GM10248 (cell line): ENCODE results near the gene DNAAF5.

ENCODE experiments used
- CTCF ChIA-PET: fragments of 300-600 bp; sonication (Branson Sonifier 250); formaldehyde crosslinking; extraction: SDS; loops from one replicate; lab custom pipeline; 2021; ENCODE audit warnings: antibody characterized with exemption; lab: Yijun Ruan, JAX
- POLR2A ChIA-PET: fragments of 350-650 bp; sonication (Branson Sonifier 250); formaldehyde crosslinking; extraction: SDS; loops from one replicate; lab custom pipeline; 2020; ENCODE audit warnings: antibody characterized with exemption; lab: Yijun Ruan, JAX
- DNase-seq: peaks from one replicate; pipeline ENCODE4 v3.0.0; 2012; ENCODE audit errors: extremely low spot score
- TF ChIP-seq, protein P1 (sequence below): IDR thresholded peaks from 2 replicates; pipeline ENCODE4 v1.5.1; 2012; ENCODE audit warnings: mild to moderate bottlenecking, low read depth; ENCODE audit errors: extremely low read depth, missing control alignments, control extremely low read depth

Gene DNAAF5

DNA sequence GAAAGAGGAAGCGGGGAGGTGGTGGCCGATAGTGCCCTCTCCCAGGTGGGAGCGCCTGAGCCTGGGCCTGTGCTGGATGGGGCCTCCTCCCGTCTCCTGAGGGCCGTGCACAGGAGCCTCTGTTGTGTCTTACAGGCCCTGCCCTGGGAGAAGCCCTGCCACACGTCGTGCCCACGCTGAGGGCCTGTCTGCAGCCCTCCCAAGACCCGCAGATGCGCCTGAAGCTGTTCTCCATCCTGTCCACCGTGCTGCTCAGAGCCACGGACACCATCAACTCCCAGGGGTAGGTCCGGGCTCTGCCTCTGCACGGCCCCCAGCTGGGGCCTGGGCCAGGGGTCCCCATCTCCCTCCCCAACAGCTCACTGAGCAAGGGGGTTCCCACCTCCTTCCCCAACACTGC, 43.8 kb downstream of the DNAAF5 start:
- TF ChIP-seq, protein P1, sequence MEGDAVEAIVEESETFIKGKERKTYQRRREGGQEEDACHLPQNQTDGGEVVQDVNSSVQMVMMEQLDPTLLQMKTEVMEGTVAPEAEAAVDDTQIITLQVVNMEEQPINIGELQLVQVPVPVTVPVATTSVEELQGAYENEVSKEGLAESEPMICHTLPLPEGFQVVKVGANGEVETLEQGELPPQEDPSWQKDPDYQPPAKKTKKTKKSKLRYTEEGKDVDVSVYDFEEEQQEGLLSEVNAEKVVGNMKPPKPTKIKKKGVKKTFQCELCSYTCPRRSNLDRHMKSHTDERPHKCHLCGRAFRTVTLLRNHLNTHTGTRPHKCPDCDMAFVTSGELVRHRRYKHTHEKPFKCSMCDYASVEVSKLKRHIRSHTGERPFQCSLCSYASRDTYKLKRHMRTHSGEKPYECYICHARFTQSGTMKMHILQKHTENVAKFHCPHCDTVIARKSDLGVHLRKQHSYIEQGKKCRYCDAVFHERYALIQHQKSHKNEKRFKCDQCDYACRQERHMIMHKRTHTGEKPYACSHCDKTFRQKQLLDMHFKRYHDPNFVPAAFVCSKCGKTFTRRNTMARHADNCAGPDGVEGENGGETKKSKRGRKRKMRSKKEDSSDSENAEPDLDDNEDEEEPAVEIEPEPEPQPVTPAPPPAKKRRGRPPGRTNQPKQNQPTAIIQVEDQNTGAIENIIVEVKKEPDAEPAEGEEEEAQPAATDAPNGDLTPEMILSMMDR = no peak
- CTCF ChIA-PET = interaction anchor here (1.0 to 1.3 kb wide), 3 partner anchors 10 to 458 kb away, joined by 3 to 4 read pairs (median 3); no protein-coding TSS in a partner anchor
- POLR2A ChIA-PET = no interaction called here
- DNase-seq = no peak

DNA sequence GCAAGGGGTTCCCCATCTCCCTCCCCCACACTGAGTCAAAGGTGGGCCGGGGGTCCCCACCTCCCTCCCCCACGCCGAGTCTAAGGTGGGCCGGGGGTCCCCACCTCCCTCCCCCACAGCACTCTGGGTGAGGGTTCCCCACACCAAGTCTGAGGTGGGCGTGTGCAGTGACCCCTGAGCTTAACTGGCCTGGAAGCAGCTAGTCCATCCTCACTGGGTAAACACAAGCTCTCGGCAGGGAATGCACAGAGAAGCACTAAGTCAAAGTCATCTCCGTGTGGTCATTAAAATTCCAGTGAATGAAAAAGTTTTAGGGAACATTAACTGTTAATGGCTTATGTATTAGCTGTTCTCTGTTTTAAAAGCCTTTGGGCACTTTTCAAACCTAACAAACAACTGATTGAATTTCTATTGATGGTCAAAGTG, 44.3 kb downstream of the DNAAF5 start:
- DNase-seq = no peak
- ChIA-PET CTCF (interaction anchor here (1.0 to 1.6 kb wide), 4 partner anchors 11 to 459 kb away, joined by 3 to 5 read pairs (median 4); no protein-coding TSS in a partner anchor), POLR2A (no interaction called here)
- TF ChIP-seq, protein P1 = no peak

DNA sequence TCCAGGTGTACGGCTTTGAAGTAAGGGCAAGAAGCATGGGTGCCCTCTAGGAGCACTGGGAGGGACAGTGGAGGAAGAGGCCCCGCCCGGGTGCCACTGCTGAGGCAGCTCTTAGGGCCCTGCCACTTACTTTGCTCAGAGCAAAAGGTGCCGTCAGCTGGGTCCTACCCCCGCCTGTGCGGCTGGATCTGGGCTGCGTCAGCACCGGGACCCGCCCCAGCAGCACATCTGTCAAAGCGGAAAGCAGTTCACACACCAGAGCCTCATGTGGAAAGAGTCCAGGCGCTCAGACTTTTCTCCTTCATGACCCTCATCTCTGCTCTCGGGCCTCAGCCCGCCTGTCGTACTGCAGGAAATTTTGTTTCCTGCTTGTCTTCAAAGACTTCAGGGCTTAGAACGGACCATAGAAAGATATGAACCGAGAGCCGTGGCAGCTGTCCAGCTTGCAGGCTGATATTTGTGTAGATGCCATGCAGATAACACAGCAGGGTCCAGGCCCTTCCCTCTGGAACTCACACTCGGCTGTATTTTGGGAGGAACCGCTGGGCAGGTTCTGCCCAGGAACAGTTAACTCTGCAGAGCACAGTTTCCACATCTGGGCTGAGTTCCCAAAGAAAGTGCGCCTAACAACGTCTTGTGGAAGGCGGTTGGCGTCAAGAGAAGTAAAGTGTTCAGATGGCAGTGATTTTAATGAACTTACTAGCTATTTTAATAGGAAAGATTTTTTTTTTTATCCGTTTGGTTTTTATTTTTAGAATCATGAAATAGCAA, 44.9 kb downstream of the DNAAF5 start:
- DNase-seq = no peak
- TF ChIP-seq, protein P1 = no peak
- POLR2A ChIA-PET = no interaction called here
- CTCF ChIA-PET = interaction anchor here (1.0 to 1.6 kb wide), 4 partner anchors 12 to 459 kb away, joined by 3 to 5 read pairs (median 4); no protein-coding TSS in a partner anchor

DNA sequence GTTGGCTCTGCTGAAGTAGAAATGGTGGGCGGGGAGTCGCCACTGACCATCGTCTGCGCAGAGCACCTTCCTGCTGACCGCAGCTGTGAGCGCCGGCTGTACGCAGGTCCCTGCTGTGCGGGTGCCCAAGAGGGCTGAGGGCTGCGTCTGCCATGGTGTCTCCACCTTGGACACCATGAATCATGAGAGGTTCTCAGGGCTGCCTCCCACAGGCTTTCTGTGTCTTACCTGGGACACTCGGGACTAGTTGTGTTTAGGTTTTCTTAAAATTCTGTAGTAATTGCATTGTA, 45.5 kb downstream of the DNAAF5 start:
- DNase-seq = no peak
- CTCF ChIA-PET = interaction anchor here (1.6 kb wide), 1 partner anchor 450 kb away, joined by 5 read pairs; no protein-coding TSS in a partner anchor
- POLR2A ChIA-PET = no interaction called here
- TF ChIP-seq, protein P1 = no peak

DNA sequence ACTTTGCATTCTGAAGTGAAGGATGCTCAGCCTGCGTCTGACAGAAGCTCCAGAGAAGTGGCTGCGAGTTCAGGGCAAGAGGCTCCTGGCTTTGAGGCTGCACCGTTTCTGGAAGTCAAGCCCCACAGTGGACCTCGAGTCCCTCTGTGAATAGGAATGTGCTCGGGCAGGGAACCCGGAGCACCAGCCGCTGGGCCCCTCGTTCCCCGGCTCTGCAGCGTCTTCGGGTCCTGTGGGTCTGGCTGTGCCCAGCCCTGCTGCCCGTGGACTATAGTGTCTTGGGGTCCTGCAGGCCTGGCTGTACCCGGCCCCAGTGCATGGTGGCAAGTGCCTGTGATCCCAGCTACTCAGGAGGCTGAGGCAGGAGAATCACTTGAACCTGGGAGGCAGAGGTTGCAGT, 45.9 kb downstream of the DNAAF5 start:
- POLR2A ChIA-PET = no interaction called here
- CTCF ChIA-PET = interaction anchor here (1.0 to 2.3 kb wide), 3 partner anchors 36 to 451 kb away, joined by 3 to 6 read pairs (median 5); no protein-coding TSS in a partner anchor
- TF ChIP-seq, protein P1 = no peak

DNA sequence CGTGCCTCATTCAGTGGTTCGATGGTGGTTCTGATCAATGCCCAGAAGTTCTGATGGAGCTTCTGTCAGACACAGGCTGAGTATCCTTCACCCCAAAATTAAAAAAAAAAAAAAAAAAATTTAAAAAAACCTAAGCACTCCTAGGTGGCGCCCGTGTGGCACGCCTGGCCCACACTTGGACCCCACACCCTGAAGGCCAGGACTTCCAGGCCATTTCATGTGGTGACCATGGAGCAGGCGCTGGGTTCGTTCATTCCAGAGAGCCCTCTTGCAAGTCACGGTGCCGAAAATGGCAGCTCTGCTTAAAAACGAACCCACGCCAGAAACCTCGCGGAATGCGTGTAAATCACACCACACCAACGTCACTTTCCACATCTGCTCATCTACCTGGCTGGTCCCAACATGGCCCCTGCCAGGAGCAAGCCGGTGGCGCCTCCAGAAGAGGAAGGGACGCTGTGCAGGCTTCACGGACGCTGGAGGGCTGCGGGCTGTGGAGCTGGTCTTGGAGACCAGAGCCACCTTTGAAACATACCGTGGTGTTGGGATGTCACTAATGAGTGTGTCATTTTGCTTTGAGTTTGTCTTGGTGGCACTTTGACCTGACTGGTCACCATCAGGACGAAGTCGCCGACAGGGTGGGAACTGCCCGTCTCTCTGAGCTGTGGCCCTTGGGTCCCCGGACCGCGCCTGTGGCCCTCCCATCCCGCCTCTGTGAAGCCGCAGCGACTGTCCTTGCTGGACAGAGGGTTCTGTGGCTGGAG, 46.5 kb downstream of the DNAAF5 start:
- DNase-seq = no peak
- TF ChIP-seq, protein P1 = no peak
- POLR2A ChIA-PET = no interaction called here
- CTCF ChIA-PET = interaction anchor here (0.6 to 2.3 kb wide), 8 partner anchors 8 to 455 kb away, joined by 3 to 8 read pairs (median 4); no protein-coding TSS in a partner anchor

More for the DNA sequence above, 45.9 kb downstream of the DNAAF5 start:
- no peak for DNase-seq
